Smooth muscle cell (in vitro differentiated cells): ENCODE data around the gene PIGU. TPM values are rescaled to one million over a fixed set of nuclear protein-coding genes. Genes with fewer than 3 reads are reported as not detected.

Experiments
- DNase-seq: peaks from one replicate; lab custom pipeline; 2025; ENCODE audit not compliant: unreplicated experiment; lab: John Stamatoyannopoulos, UW
- H2AFZ ChIP-seq: fragments of 200-600 bp; sonication (generic); 2 replicates; pipeline ENCODE4 v1.6.0; 2016; ENCODE audit warnings: antibody characterized with exemption, low read depth, mild to moderate bottlenecking
- H3F3A ChIP-seq: fragments of 200-600 bp; sonication (generic); 2 replicates; pipeline ENCODE4 v1.6.0; 2017; ENCODE audit warnings: antibody characterized with exemption, low read depth
- H3K27ac ChIP-seq: fragments of 200-600 bp; sonication (generic); 2 replicates; pipeline ENCODE4 v1.5.1; 2016; ENCODE audit warnings: low read depth, mild to moderate bottlenecking
- H3K27me3 ChIP-seq: fragments of 200-600 bp; sonication (generic); 2 replicates; pipeline ENCODE4 v1.6.1; 2016; ENCODE audit warnings: low read depth, mild to moderate bottlenecking
- H3K36me3 ChIP-seq: fragments of 200-600 bp; sonication (generic); 2 replicates; pipeline ENCODE4 v1.5.1; 2016; ENCODE audit warnings: low read depth
- H3K4me1 ChIP-seq: fragments of 200-600 bp; sonication (generic); 2 replicates; pipeline ENCODE4 v1.5.1; 2016; ENCODE audit warnings: low read depth
- H3K4me2 ChIP-seq: fragments of 200-600 bp; sonication (generic); 2 replicates; pipeline ENCODE4 v1.6.0; 2016; ENCODE audit warnings: mild to moderate bottlenecking
- H3K4me3 ChIP-seq: fragments of 200-600 bp; sonication (generic); 2 replicates; pipeline ENCODE4 v1.5.1; 2016; ENCODE audit warnings: mild to moderate bottlenecking
- H3K79me2 ChIP-seq: fragments of 200-600 bp; sonication (generic); 2 replicates; pipeline ENCODE4 v1.6.0; 2016; ENCODE audit warnings: low read depth, mild to moderate bottlenecking
- H3K9ac ChIP-seq: fragments of 200-600 bp; sonication (generic); 2 replicates; pipeline ENCODE4 v1.6.0; 2016; ENCODE audit warnings: low read depth
- H3K9me3 ChIP-seq: fragments of 200-600 bp; sonication (generic); replicated peaks from 2 replicates; pipeline ENCODE4 v1.5.1; 2016; ENCODE audit warnings: low read depth
- H4K20me1 ChIP-seq: fragments of 200-600 bp; sonication (generic); 2 replicates; pipeline ENCODE4 v1.6.0; 2016; ENCODE audit warnings: low read depth
- WGBS: methylation state at CpG from one replicate; pipeline ENCODE4 v1.1.7; 2016; ENCODE audit warnings: low lambda C conversion rate; 5-methylcytosine and 5-hydroxymethylcytosine counted together
- polyA plus RNA-seq: library from polyadenylated mRNA; unstranded; fragments of >200 nt; fragmentation: Nextera tagmentation; extraction: Ambion mirVana; gene quantifications from 2 replicates; pipeline ENCODE4 v1.2.1, GENCODE V29; 2016
- total RNA-seq: library from RNA; depleted of rRNA; stranded (reverse); fragments of >200 nt; gene quantifications from 2 replicates; pipeline ENCODE4 v1.2.3, GENCODE V29; 2014
- TF ChIP-seq, protein P1 (sequence below): fragments of 200-600 bp; sonication (generic); IDR thresholded peaks from 2 replicates; pipeline ENCODE4 v1.5.1; 2017; ENCODE audit warnings: borderline replicate concordance, mild to moderate bottlenecking, antibody characterized with exemption; ENCODE audit not compliant: insufficient read depth, poor library complexity, severe bottlenecking

PIGU gene
- total and polyA plus RNA-seq, 2 experiments from 2014 or later: 46.5 to 50.2 TPM

DNA sequence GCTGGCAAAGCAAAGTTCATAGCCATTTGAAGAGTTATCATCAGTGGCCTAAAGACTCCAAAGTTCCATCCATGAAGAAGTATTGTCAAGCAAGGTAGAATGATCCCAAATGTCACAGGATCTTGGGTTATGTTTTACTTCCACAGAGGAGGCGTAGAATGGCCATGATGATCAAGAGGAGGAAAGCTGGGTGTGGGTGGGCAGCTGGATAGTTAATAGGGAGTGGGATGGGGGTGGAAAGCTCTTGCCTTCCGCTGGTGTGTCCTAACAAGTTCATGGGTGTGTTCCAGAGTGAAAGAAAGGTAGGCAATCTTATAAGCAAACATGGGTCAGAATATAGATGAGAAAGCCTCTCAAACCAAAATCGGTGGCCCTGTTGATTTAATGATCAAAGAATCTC, 38.4 kb downstream of the PIGU start:
- TF ChIP-seq, protein P1, sequence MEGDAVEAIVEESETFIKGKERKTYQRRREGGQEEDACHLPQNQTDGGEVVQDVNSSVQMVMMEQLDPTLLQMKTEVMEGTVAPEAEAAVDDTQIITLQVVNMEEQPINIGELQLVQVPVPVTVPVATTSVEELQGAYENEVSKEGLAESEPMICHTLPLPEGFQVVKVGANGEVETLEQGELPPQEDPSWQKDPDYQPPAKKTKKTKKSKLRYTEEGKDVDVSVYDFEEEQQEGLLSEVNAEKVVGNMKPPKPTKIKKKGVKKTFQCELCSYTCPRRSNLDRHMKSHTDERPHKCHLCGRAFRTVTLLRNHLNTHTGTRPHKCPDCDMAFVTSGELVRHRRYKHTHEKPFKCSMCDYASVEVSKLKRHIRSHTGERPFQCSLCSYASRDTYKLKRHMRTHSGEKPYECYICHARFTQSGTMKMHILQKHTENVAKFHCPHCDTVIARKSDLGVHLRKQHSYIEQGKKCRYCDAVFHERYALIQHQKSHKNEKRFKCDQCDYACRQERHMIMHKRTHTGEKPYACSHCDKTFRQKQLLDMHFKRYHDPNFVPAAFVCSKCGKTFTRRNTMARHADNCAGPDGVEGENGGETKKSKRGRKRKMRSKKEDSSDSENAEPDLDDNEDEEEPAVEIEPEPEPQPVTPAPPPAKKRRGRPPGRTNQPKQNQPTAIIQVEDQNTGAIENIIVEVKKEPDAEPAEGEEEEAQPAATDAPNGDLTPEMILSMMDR: no peak
- Histone ChIP-seq H3K9ac (no peak overlapping the region), H4K20me1 (peaks cover under 1% of the 10 kb centered on the region), H3K4me1 (no peaks in the 10 kb centered on the region), H3K4me3 (no peak overlapping the region), H3K27ac (no peak overlapping the region), H3K79me2 (no peaks in the 10 kb centered on the region), H3K36me3 (no peaks in the 10 kb centered on the region), H3K27me3 (no peaks in the 10 kb centered on the region), H3K9me3 (no peaks in the 10 kb centered on the region), H3K4me2 (no peak overlapping the region), H2AFZ (no peak overlapping the region), H3F3A (no peaks in the 10 kb centered on the region)
- no peak for DNase-seq
- 93% methylated on average over 3 of the region's 3 CpGs for WGBS

DNA sequence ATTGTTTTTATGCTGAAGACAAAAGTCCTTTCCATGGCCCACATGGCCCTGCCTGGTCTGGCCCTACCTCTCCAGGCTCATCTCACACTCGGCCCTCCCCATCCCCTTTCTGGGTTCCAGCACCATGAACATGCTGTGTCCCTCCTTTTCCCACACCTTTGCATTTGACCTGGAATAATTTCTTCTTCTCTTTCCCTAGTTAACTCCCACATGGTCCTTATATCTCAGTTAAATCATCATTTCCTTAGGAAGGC, 38.9 kb downstream of the PIGU start:
- no peak for DNase-seq
- no peaks in the 10 kb centered on the region for H3K36me3 ChIP-seq
- TF ChIP-seq, protein P1: no peak
- no peaks in the 10 kb centered on the region for H3K27me3 ChIP-seq
- no peak overlapping the region for H3K9ac ChIP-seq
- no peak overlapping the region for H3K27ac ChIP-seq
- no peaks in the 10 kb centered on the region for H4K20me1 ChIP-seq
- no peak overlapping the region for H2AFZ ChIP-seq
- 86% methylated on average over 1 of the region's 1 CpG for WGBS
- H3K4me2 ChIP-seq: no peak overlapping the region
- no peaks in the 10 kb centered on the region for H3K4me1 ChIP-seq
- H3K9me3 ChIP-seq: no peaks in the 10 kb centered on the region
- no peaks in the 10 kb centered on the region for H3K79me2 ChIP-seq
- no peak overlapping the region for H3K4me3 ChIP-seq
- H3F3A ChIP-seq: no peaks in the 10 kb centered on the region

DNA sequence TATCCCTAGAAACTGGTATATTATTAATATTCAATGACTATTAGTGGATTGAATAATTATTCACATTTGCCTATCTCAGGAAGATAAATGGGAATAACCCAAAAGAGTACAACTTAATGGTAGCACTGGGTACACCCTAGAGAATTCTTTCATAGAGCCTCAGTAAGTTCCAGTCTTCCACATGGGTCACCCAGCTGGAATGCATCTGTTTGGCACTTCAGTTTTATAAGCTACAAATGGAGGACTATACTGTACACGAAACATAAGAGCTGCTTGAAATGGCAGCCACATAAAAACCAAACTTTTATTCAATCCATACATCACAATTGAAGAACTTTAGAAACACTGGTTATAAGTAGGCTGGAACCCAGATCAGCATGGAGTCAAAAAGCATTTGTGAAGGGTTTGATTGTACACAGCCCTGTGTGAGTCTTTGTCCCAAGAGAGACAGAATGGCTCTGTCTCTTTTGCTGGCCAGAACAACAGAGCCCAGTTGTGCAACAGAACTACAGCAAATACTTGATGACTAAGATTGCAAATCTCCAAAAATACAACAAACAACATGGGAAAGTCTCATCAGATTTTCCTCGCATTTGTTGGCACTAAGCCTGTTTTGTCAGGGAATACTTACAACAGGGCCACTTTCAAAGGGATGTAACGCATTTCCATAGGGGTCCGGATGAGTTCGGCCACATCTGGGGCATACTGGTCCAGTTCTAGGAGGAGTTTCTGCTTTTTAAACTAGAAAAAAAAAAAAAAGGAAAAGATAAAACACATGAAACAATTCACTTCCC, 39.5 kb downstream of the PIGU start:
- no peak for DNase-seq
- H2AFZ ChIP-seq: no peak overlapping the region
- H3K9me3 ChIP-seq: no peaks in the 10 kb centered on the region
- no peak overlapping the region for H3K9ac ChIP-seq
- H3K36me3 ChIP-seq: no peaks in the 10 kb centered on the region
- TF ChIP-seq, protein P1: no peak
- no peaks in the 10 kb centered on the region for H3K79me2 ChIP-seq
- H3K4me1 ChIP-seq: no peaks in the 10 kb centered on the region
- H3F3A ChIP-seq: no peaks in the 10 kb centered on the region
- H4K20me1 ChIP-seq: no peaks in the 10 kb centered on the region
- H3K27ac ChIP-seq: no peak overlapping the region
- no peaks in the 10 kb centered on the region for H3K27me3 ChIP-seq
- no peak overlapping the region for H3K4me2 ChIP-seq
- no peak overlapping the region for H3K4me3 ChIP-seq
- WGBS: 71% methylated on average over 5 of the region's 5 CpGs

DNA sequence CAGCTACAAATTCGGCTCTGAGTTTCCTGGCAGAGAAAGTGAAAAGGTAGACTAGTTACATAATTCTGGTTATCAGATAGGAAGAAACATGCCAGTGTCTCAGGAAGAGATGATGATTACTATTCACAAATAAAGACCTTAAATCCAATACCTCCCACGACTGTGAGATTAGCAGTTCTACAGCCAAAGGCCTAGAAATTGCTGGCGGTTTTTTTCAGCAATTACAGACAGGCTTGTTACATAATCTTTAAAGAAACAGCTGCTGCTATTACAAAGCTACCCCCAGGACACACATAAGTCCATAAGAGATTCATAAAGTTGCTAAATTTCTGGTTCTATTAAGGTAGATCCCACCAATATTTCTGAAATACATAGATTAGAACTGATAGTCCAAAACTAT, 40.2 kb downstream of the PIGU start:
- TF ChIP-seq, protein P1: no peak
- H3K79me2 ChIP-seq: no peaks in the 10 kb centered on the region
- no peaks in the 10 kb centered on the region for H3K4me1 ChIP-seq
- H3K4me2 ChIP-seq: no peak overlapping the region
- no peak overlapping the region for H3K27ac ChIP-seq
- H3K4me3 ChIP-seq: no peak overlapping the region
- H3K9me3 ChIP-seq: no peaks in the 10 kb centered on the region
- no peak overlapping the region for H3K9ac ChIP-seq
- no peak for DNase-seq
- H4K20me1 ChIP-seq: no peaks in the 10 kb centered on the region
- no peaks in the 10 kb centered on the region for H3K27me3 ChIP-seq
- 67% methylated on average over 3 of the region's 3 CpGs for WGBS
- H2AFZ ChIP-seq: no peak overlapping the region
- H3K36me3 ChIP-seq: no peaks in the 10 kb centered on the region
- H3F3A ChIP-seq: no peaks in the 10 kb centered on the region
